ENCODE results near the gene TULP1.

GRCh38 chr6:35471836-35472345 is 40.8 kb downstream of the TULP1 start:
- TF ChIP-seq POLR2AphosphoS5 (IDR thresholded peaks at IDR 0.05) = no peak
- TF ChIP-seq, protein P1, sequence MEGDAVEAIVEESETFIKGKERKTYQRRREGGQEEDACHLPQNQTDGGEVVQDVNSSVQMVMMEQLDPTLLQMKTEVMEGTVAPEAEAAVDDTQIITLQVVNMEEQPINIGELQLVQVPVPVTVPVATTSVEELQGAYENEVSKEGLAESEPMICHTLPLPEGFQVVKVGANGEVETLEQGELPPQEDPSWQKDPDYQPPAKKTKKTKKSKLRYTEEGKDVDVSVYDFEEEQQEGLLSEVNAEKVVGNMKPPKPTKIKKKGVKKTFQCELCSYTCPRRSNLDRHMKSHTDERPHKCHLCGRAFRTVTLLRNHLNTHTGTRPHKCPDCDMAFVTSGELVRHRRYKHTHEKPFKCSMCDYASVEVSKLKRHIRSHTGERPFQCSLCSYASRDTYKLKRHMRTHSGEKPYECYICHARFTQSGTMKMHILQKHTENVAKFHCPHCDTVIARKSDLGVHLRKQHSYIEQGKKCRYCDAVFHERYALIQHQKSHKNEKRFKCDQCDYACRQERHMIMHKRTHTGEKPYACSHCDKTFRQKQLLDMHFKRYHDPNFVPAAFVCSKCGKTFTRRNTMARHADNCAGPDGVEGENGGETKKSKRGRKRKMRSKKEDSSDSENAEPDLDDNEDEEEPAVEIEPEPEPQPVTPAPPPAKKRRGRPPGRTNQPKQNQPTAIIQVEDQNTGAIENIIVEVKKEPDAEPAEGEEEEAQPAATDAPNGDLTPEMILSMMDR (IDR thresholded peaks at IDR 0.05) = no peak

Measured in breast epithelium (tissue), 3 donors.